Middle frontal gyrus (tissue), 1 donor: ENCODE measurements around the gene ITPKB.
"Not testable (repeated sequence)": the region's sequence is repeated elsewhere in the genome, so short reads cannot be mapped to it uniquely, and the experiment has no call there.

Experiments used
- DNase-seq: peaks from one replicate; pipeline ENCODE4 v3.0.0-alpha.2; 2015; ENCODE audit warnings: low spot score; ENCODE audit errors: extremely low spot score

The ITPKB gene

GRCh38 chr1:226639631-226640061 is 99.4 kb downstream of the ITPKB start:
- DNase-seq, result no peak

GRCh38 chr1:226639206-226639605 is 99.9 kb downstream of the ITPKB start:
- DNase-seq, result not testable (repeated sequence)

GRCh38 chr1:226638608-226639007 is 100.5 kb downstream of the ITPKB start:
- DNase-seq, result no peak

- DNase-seq, result peak; percentile 51
Observed at GRCh38 chr1:226638001-226638601, 101.0 kb downstream of the ITPKB start.

GRCh38 chr1:226637147-226637935 is 101.7 kb downstream of the ITPKB start:
- no peak for DNase-seq

- DNase-seq, result no peak
Observed at GRCh38 chr1:226636847-226637096, 102.3 kb downstream of the ITPKB start.

GRCh38 chr1:226635456-226635941 is 103.6 kb downstream of the ITPKB start:
- no peak for DNase-seq

- no peak for DNase-seq
Observed at GRCh38 chr1:226634611-226635246, 104.4 kb downstream of the ITPKB start.

- DNase-seq, result no peak
Observed at GRCh38 chr1:226634166-226634588, 104.9 kb downstream of the ITPKB start.

GRCh38 chr1:226633541-226634165 is 105.4 kb downstream of the ITPKB start:
- no peak for DNase-seq

GRCh38 chr1:226632922-226633351 is 106.1 kb downstream of the ITPKB start:
- DNase-seq, result no peak

- no peak for DNase-seq
Observed at GRCh38 chr1:226632169-226632879, 106.8 kb downstream of the ITPKB start.

- no peak for DNase-seq
Observed at GRCh38 chr1:226631229-226632000, 107.7 kb downstream of the ITPKB start.

GRCh38 chr1:226630592-226630991 is 108.5 kb downstream of the ITPKB start:
- no peak for DNase-seq

GRCh38 chr1:226629896-226630550 is 109.1 kb downstream of the ITPKB start:
- no peak for DNase-seq

GRCh38 chr1:226629210-226629895 is 109.7 kb downstream of the ITPKB start:
- DNase-seq, result no peak

GRCh38 chr1:226628612-226629155 is 110.4 kb downstream of the ITPKB start:
- no peak for DNase-seq

- DNase-seq, result no peak
Observed at GRCh38 chr1:226627924-226628611, 111.0 kb downstream of the ITPKB start.
